A549 (cell line): ENCODE results near the gene TRIM2.

ENCODE experiments used
- CHD2 ChIP-seq: fragments of 150-350 bp; IDR thresholded peaks from 2 replicates; pipeline ENCODE4 v1.6.1; 2014; ENCODE audit warnings: low read length; ENCODE audit not compliant: partially characterized antibody
- CTCF ChIP-seq: fragments of >200 bp; sonication (Bioruptor Twin); formaldehyde crosslinking; IDR thresholded peaks from 3 replicates; pipeline ENCODE4 v1.5.1; 2016
- EHMT2 ChIP-seq: fragments of 200-600 bp; sonication (generic); IDR thresholded peaks from 2 replicates; pipeline ENCODE4 v1.6.1; 2016; ENCODE audit warnings: antibody characterized with exemption, low read depth, mild to moderate bottlenecking, moderate library complexity
- HOXA7 ChIP-seq: fragments of 250-450 bp; sonication (Bioruptor Pico); IDR thresholded peaks from 2 replicates; pipeline ENCODE4 v1.5.0; 2020; ENCODE audit warnings: mild to moderate bottlenecking, moderate library complexity
- MAZ ChIP-seq: fragments of 150-350 bp; IDR thresholded peaks from 2 replicates; pipeline ENCODE4 v1.6.1; 2014; ENCODE audit warnings: antibody characterized with exemption, low read depth, low read length, borderline replicate concordance
- POLR2A ChIP-seq: IDR thresholded peaks from 2 replicates; pipeline ENCODE4 v1.6.1; 2012; ENCODE audit warnings: mild to moderate bottlenecking, low read length
- REST ChIP-seq: fragments of 200-600 bp; sonication (generic); IDR thresholded peaks from 2 replicates; pipeline ENCODE4 v1.6.1; 2016; ENCODE audit warnings: antibody characterized with exemption, mild to moderate bottlenecking, moderate library complexity
- TFCP2L1 ChIP-seq: fragments of 250-450 bp; sonication (Bioruptor Pico); IDR thresholded peaks from 2 replicates; pipeline ENCODE4 v1.5.0; 2021; ENCODE audit warnings: mild to moderate bottlenecking
- ZFP36 ChIP-seq: fragments of 450-650 bp; IDR thresholded peaks from 2 replicates; pipeline ENCODE4 v1.6.1; 2014; ENCODE audit warnings: borderline replicate concordance; ENCODE audit not compliant: partially characterized antibody
- TF ChIP-seq, protein P1 (sequence below): fragments of 450-650 bp; IDR thresholded peaks from 2 replicates; pipeline ENCODE4 v1.6.1; 2014; ENCODE audit warnings: antibody characterized with exemption

- TF ChIP-seq ZFP36, result no peak
- TF ChIP-seq EHMT2, result no peak
- TF ChIP-seq CTCF, result no peak
- TF ChIP-seq REST, result no peak
- no peak for TF ChIP-seq TFCP2L1 (CRISPR knock-in tag)
- no peak for TF ChIP-seq POLR2A
- TF ChIP-seq MAZ, result no peak
- TF ChIP-seq HOXA7 (CRISPR knock-in tag), result no peak
- no peak for TF ChIP-seq CHD2
- TF ChIP-seq, protein P1, sequence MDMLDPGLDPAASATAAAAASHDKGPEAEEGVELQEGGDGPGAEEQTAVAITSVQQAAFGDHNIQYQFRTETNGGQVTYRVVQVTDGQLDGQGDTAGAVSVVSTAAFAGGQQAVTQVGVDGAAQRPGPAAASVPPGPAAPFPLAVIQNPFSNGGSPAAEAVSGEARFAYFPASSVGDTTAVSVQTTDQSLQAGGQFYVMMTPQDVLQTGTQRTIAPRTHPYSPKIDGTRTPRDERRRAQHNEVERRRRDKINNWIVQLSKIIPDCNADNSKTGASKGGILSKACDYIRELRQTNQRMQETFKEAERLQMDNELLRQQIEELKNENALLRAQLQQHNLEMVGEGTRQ, result no peak
These were observed 64.1 kb downstream of the TRIM2 start for GRCh38 chr4:153268295-153268694.
